Mammary epithelial cell (primary cell): ENCODE measurements around the gene USH2A.

Experiments used
- CTCF ChIP-seq, 2 donors: IDR thresholded peaks in 1 of 2; conservative IDR thresholded peaks in 1 of 2; 2 replicates each; pipeline ENCODE4 v1.5.1; 2011 to 2012; ENCODE audit warnings: inconsistent platforms in 2 of 2, low read length in 2 of 2, mild to moderate bottlenecking in 2 of 2, control low read depth in 1 of 2, low read depth in 1 of 2; ENCODE audit not compliant: insufficient read depth in 1 of 2; ENCODE audit errors: extremely low read depth in 1 of 2
- EZH2 ChIP-seq: IDR thresholded peaks from 2 replicates; pipeline ENCODE4 v1.6.1; 2012; ENCODE audit warnings: low read length, inconsistent platforms, borderline replicate concordance

GRCh38 chr1:215767761-215768160 is 655.5 kb downstream of the USH2A start:
- TF ChIP-seq CTCF (conservative IDR thresholded peaks at IDR 0.05 in 1 of 2, IDR thresholded peaks at IDR 0.05 in 1 of 2; ENCODE audit: extremely low read depth in 1 of 2, insufficient read depth in 1 of 2, low read depth in 1 of 2, low read length in 2 of 2) (no peak), EZH2 (no peak)
